T1000 (cell line): ENCODE results near the gene ABCA6.
"Not testable (repeated sequence)": the region's sequence is repeated elsewhere in the genome, so short reads cannot be mapped to it uniquely, and the experiment has no call there.

Source experiments
- DNase-seq: peaks from one replicate; lab custom pipeline; 2025; ENCODE audit warnings: mixed read lengths; lab: John Stamatoyannopoulos, UW

ABCA6 gene

GRCh38 chr17:69141431-69142174, at the start of gene ABCA6:
Gene ABCA6, minus strand, starts transcription at chr17:69141895. Its CDS starts 1,192 bp downstream, at chr17:69140703.
- DNase-seq, result no peak

GRCh38 chr17:69188796-69189195, 47.1 kb upstream of the ABCA6 start:
- no peak for DNase-seq

GRCh38 chr17:69188064-69188463, 46.4 kb upstream of the ABCA6 start:
- no peak for DNase-seq

GRCh38 chr17:69187294-69187693, 45.6 kb upstream of the ABCA6 start:
- DNase-seq, result no peak

GRCh38 chr17:69179227-69179952, 37.7 kb upstream of the ABCA6 start:
- no peak for DNase-seq

GRCh38 chr17:69176457-69176795, 34.7 kb upstream of the ABCA6 start:
- DNase-seq, result no peak

GRCh38 chr17:69175625-69176456, 34.1 kb upstream of the ABCA6 start:
- no peak for DNase-seq

- no peak for DNase-seq
Observed at GRCh38 chr17:69175262-69175624, 33.5 kb upstream of the ABCA6 start.

- no peak for DNase-seq
Observed at GRCh38 chr17:69173118-69173517, 31.4 kb upstream of the ABCA6 start.

- no peak for DNase-seq
Observed at GRCh38 chr17:69170377-69170776, 28.7 kb upstream of the ABCA6 start.

GRCh38 chr17:69168642-69169041, 26.9 kb upstream of the ABCA6 start:
- DNase-seq, result not testable (repeated sequence)

- DNase-seq, result no peak
Observed at GRCh38 chr17:69166957-69167356, 25.3 kb upstream of the ABCA6 start.

GRCh38 chr17:69164206-69164605, 22.5 kb upstream of the ABCA6 start:
- DNase-seq, result no peak

GRCh38 chr17:69159418-69159817, 17.7 kb upstream of the ABCA6 start:
- no peak for DNase-seq

GRCh38 chr17:69154267-69154666, 12.6 kb upstream of the ABCA6 start:
- DNase-seq, result no peak

- no peak for DNase-seq
Observed at GRCh38 chr17:69150333-69150732, 8.6 kb upstream of the ABCA6 start.

- DNase-seq, result no peak
Observed at GRCh38 chr17:69147460-69147859, 5.8 kb upstream of the ABCA6 start.

- no peak for DNase-seq
Observed at GRCh38 chr17:69144331-69145255, 2.9 kb upstream of the ABCA6 start.

- DNase-seq, result no peak
Observed at GRCh38 chr17:69143683-69144231, 2.1 kb upstream of the ABCA6 start.

- DNase-seq, result no peak
Observed at GRCh38 chr17:69143151-69143550, 1.5 kb upstream of the ABCA6 start.

- no peak for DNase-seq
Observed at GRCh38 chr17:69142175-69142802, 594 bp upstream of the ABCA6 start.
